Mesenteric fat pad (tissue), 1 donor: ENCODE results near the gene NCAPD3. TPM values are rescaled to one million over a fixed set of nuclear protein-coding genes. Genes with fewer than 3 reads are reported as not detected.
"Not testable (repeated sequence)": the region's sequence is repeated elsewhere in the genome, so short reads cannot be mapped to it uniquely, and the experiment has no call there.

Experiments
- DNase-seq: peaks from one replicate; pipeline ENCODE4 v3.0.0-alpha.2; 2020; ENCODE audit warnings: low spot score
- total RNA-seq: library from RNA; stranded (reverse); fragmentation: NEBNext Ultra II Directional; extraction: Animal tissue kit (Norgen Biotek cat#: 25700); gene quantifications from one replicate; pipeline ENCODE4 v1.2.1, GENCODE V29; 2021
- donor health status: DM: yes; HTN: yes; CAD: no.

NCAPD3 gene
- total RNA-seq, 1 donor from 2014 or later = 15.8 TPM

DNA sequence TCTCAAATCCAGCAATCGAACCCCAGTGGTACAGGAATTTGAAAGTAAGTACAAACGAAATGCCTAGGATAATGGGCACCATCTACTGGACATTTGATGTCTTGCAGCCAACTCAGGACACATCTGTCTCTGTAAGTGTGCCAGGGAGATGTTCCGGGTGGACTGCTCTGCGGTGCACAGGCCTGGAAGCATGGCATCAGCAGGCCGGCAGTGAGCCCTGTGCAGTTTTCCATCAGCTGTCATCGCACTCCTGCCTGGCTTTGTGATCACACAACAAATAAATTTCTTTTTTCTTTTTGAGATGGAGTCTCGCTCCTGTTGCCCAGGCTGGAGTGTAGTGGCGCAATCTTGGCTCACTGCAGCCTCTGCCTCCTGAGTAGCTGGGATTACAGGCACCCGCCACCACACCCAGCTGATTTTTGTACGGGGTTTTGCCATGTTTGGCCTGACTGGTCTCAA, 83.9 kb downstream of the NCAPD3 start:
- DNase-seq = no peak

DNA sequence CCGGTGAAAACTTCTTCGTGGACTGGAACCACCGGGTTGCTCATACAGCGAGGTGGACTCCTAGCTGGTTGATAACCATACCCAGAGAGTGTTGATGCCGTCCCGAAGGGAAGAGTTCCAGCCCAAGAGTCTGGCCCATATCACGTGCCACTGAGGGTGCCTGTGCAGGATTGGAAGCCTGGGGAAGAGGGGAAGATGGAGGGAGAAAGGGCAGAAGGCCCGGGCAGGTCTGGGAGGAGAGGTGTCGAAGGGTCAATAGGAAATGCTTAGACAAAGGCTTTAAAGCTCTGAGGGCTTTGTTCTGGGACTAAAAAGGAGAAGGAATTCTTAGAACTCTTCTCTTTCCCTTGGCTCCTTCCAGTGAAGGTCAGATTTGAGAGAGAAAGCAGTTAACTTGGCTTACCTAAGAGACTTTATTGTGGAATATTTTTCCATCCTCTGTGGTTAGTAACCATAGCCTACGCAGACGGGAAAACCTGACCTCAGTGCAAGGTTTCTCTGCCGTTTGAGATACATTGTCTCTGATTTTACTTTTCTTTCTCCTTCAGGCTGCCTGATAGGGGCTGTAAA, 84.4 kb downstream of the NCAPD3 start:
- DNase-seq = no peak

DNA sequence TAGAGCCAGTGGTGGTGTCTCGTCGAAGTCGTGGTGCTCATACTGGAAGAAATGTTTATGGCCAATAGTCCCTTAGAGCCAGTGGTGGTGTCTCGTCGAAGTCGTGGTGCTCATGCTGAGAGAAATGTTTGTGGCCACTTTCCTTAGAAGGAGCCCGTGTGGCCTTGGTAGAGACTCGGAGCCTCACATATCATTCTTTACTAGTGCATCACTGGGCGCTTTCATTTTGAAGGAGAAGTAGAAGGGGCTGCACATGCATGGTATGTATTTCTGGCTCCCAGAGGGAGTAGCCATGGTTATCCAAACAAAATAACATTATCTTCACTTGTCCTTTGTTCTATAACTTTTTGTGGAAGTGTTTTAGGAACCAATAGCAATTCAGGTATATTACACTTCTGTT, 85.4 kb downstream of the NCAPD3 start:
- DNase-seq = no peak

DNA sequence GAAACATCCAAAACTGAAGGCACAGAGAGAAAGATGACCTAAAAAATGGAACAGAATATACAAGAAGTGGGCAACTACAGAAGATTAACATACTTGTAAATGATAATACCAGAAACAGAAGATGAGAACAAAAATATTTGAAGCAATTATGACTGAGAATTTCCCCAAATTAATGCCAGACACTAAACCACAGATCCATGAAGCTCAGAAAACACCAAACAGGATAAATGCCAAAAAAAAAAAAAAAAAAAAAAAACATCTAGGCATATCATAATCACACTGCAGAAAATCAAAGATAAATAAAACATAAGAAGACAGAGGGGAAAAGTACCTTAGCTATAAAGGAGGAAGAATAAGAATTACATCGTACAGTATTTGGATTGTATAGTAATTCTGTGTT, 89.6 kb downstream of the NCAPD3 start:
- DNase-seq = no peak

DNA sequence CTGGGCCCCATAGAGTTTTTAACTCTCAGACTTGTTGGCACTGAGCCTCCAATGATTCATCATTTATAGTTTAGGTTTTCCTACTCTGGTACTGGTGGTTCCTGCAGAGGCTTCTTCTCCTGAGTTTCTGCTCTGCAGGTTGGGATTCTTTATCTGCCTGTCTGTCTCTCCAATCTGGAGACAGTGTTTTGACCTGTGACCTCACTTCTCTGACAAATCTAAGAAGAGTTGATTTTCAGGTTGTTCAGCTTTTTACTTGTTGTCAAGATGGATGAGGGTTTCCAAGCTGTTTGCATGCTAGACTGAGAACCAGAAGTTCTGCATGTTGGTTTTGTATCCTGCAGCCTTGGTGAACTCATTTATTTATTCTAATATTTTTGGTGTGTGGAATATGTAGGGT, 91.0 kb downstream of the NCAPD3 start:
- DNase-seq = no peak

DNA sequence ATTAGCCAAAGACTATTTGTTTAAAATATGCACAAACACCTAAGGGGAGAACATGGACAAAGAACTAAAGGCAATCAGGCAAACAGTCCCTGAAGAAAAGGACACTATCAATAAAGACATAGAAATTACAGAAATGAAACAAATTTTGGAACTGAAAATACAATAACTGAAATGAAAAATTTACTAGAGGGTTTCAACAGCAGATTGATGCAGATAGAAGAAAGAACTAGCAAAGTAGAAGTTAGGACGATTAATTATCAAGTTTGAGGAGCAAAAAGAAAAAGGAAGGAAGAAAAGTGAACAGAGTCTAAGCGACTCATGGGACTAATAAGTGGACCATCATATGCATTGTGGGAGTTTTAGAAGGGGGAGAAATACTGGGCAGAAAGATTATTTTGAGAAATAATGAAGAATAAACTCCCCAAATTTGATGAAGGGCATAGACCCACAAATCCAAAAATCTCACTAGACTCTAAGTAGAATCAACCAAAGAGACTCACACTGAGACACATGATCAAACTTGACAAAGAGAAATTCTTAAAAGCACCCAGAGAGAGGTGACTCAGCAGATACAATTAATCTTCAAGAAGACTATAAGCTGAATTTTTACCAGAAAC, 92.0 kb downstream of the NCAPD3 start:
- no peak for DNase-seq

DNA sequence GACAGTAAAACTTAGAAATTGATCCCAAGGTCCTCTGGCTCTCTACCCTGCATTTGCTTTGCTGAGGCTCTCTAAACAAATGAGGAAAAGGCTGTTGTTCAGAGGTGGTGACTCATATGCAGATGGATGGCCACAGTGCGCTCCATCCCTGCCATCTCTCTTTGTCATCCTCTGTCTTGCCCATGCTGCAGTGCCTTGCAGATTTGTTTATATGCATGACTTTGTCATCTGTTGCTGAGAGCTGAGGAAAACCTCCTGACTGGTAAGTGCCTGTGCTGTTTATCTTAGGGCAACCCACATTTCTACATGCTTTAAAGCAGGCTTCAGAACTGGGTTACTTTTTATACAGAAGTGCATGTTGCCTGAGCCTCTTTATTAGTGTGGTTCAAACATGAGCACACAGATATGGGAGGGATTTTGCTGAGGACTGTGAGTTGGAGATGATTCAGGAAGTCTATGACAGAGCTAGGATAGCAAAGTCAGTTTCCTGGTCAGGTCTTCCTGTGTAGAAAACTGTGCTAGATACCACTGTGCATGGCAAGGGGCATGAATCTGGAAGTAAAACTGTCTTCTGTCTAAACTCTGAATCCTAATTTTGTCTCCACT, 97.4 kb downstream of the NCAPD3 start:
- no peak for DNase-seq

DNA sequence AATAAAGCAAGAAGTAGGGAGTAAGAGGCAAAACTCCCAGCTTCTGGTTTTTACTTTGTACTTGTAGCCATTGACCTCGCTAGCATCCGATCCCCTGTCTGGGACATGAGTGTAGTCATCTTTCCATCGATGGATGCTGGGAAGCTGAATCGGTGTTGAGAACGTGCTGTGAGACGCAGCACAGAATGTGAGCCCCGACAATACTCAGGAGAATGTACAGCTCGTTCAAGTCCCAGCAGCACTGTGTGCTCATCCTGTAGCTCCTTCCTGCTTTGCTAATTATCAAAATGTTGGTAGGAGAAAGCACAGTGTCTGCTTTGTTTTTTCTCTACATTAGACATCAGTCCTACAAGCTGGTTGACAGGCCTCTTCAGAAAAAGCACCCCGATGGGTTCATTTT, 98.3 kb downstream of the NCAPD3 start:
- DNase-seq = no peak

DNA sequence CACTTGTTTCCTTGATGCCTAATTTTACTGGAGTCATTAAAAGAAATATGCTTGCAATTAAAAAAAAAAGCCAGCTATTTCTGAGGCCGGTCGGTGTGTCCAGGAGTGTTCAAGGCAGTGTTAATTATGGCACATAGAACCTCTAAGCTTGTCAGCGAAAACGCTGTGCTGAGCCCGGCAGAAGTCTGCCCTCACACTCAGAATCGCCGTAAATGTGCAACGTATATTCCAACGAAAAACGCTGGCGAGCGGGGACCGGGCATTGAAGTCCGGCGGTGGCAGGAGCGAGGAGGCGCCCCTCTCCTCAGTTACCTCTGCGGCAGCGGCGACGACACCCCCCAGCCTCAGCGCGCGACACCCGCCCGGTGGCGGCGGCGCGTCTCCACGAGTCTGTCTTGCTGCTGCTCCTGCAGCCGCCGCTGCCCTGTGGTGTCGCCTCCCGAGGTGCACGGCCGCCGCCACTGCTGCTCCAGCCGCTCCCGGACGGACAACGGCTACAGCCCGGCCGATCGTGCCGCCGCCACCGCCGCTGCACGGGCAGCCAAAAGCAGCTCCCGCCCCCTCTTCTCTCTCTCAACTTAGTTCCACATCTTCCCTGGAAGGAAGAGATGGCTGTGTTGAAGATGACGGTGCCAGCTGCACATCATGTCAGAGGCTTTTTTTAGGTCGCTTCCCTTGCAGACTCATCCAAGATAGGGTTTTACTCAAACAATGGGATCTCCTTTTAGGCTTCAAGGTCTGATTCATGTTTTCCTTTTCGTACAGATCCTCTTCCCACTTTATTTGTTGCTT, 98.9 kb downstream of the NCAPD3 start:
- no peak for DNase-seq

DNA sequence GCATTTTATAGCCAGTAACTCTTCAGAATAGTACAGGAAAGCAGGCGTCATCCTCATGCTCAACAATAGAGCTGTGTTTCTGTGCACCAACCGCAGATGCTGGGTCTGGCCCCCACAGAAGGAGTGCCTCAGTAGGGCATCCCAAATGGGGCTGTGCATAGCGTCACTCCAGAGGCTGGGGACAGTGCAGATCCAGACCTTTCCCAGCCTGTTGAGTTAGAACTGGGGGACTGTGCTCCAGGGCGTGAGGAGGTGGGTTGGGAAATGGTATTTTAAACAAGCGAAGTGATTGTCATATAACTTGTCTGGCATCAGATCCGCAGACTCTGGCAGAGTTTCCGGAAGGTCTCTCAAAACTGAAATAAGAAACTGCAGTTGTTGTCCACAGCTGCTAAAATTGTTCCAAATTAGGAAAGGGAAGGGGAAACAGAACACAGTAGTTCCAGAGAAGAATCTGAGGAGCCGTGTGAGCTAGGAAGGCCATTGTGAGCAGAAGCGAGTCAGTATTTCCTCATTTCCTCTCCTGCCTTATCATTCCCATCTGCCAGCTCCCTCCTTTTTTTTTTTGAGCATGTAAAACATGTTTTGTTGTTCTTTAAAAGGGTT, 102.7 kb downstream of the NCAPD3 start:
- no peak for DNase-seq

DNA sequence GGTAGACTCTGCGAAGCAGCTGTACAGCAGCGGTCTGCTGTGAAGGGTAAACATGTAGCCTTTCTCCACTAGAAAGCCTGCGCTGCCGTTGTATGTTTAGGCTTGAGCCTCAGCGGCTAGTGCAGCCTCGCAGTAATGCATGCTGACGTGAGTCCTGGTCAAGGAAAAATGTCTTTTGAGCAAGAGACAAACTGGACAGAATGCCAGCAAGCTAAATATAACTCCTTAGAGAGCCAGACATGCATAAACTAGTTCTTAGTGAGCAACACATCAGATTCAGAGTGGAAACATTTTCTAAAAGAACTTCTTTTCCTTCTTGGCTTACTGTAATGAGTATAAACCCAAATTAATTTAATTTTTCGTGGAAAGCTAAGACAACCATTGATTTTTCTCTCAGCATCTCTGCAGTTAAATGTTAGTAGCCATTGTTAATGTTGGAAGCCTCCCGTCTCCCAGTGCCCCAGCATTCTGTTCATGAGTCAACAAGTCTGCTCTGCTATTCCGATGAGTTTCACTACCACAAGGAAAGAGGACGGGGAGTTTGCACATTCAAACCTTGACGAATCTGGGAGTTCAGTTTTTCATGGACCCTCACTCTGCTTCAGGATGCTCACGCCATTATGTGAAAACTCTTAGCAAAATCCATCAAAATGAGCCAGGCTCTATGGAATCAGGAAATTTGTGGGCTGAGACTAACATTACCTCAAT, 103.5 kb downstream of the NCAPD3 start:
- no peak for DNase-seq

DNA sequence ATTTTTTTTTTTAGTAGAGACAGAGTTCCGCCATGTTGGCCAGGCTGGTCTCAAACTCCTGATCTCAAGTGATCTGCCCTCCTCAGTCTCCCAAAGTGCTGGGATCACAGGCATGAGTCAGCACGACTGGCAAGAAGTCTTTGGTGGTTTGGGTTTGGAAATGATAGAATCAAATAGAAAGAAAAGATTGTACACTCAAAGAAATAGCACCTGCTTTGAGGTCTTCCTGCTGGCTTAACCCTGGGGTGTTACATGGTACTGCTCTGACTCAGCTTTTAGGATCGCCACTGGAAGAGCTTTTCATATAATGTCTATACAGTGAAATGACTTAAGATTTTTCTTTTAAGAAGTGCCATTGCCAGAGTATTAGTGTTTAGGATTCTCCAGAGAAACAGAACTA, 104.7 kb downstream of the NCAPD3 start:
- no peak for DNase-seq

DNA sequence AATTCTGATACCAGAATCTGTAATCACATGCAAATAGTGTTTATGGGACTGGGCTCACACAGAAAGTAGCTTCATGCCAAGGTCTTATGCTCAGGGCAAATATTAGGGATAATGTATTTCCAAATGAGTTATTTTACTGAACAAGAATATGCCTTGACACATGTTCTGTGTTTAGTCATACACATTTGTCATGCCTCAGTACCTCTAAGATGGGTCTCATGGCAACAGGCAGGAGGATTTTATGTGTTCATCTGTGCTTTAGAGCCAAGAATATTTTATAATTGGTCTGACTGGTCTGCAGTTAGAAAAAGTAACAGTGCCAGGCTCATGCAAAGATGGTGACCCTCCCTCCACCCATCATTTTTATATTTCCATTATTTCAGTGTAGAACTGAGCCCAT, 105.8 kb downstream of the NCAPD3 start:
- DNase-seq = no peak

DNA sequence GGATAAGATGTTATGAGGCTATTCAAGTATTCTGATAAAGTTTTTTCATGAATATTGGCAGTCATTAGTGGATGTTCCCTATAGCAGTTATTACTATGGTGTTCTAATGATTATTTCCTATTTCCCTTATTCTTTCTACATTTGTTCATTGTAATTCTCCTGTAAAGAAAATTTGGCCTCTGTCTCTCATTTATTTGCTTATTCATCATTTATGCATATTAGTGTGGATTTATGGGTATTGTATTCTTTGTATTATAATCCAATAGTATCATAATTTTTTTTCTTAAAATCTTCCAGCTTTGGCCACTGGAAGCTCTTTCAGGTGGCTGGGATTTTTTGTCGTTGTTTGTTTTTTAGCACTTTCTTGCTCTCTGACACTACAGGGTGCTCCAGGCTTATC, 107.6 kb downstream of the NCAPD3 start:
- no peak for DNase-seq

DNA sequence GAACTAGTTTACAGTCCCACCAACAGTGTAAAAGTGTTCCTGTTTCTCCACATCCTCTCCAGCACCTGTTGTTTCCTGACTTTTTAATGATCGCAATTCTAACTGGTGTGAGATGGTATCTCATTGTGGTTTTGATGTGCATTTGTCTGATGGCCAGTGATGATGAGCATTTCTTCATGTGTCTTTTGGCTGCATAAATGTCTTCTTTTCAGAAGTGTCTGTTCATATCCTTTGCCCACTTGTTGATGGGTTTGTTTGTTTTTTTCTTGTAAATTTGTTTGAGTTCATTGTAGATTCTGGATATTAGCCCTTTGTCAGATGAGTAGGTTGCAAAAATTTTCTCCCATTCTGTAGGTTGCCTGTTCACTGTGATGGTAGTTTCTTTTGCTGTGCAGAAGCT, 110.0 kb downstream of the NCAPD3 start:
- DNase-seq = not testable (repeated sequence)

DNA sequence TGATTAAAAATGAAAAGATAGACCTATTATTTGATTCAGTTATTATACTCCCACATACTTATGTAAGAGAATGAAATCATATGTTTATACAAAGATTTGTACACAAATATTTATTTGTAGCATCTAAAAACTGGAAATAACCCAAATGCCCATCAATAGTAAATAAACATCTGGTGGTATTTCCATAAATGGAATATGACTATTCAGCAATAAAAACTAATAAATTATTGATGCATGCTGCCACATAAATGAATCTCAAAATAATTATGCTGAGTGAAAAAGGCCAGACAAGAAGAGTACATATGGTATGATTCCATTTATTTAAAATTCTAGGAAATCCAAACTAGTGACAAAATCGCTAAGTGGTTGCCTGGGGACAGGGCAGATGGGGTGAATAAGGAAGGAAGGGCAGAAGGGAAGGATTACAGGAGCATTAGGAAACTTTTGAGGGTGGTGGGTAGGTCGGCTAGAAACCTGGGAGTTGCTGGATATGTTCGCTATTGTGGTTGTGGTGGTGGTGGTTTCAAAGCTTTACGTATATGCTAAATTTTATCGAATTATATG, 113.4 kb downstream of the NCAPD3 start:
- no peak for DNase-seq

Other genes with a start within 250 kb of the NCAPD3 start
- 18.9 TPM for gene JAM3, start 154.9 kb downstream of the NCAPD3 start, total RNA-seq
- 37.4 TPM for gene VPS26B, start 704 bp upstream of the NCAPD3 start, total RNA-seq
- 45.9 TPM for gene THYN1, start 29.4 kb upstream of the NCAPD3 start, total RNA-seq
- 24.5 TPM for gene ACAD8, start 29.6 kb upstream of the NCAPD3 start, total RNA-seq
- gene GLB1L3, start 52.4 kb upstream of the NCAPD3 start, total RNA-seq = not detected
- 0.29 TPM for gene GLB1L2, start 108.0 kb upstream of the NCAPD3 start, total RNA-seq
- 0.32 TPM for gene B3GAT1, start 188.3 kb upstream of the NCAPD3 start, total RNA-seq